ENCODE results near the gene KAT7.

The KAT7 gene

GRCh38 chr17:49760932-49761558 is 27.4 kb upstream of the KAT7 start:
- no peak for DNase-seq

GRCh38 chr17:49762151-49762941 is 26.1 kb upstream of the KAT7 start:
- no peak for DNase-seq

GRCh38 chr17:49763735-49764558 is 24.5 kb upstream of the KAT7 start, which contains the start of gene FAM117A:
FAM117A (minus strand) TSS chr17:49764131; CDS start chr17:49764087, 44 bp downstream.
- peak; percentile 100 for DNase-seq

GRCh38 chr17:49764559-49765180 is 23.8 kb upstream of the KAT7 start:
- no peak for DNase-seq

GRCh38 chr17:49766918-49767530 is 21.5 kb upstream of the KAT7 start:
- no peak for DNase-seq

GRCh38 chr17:49775546-49776260 is 12.8 kb upstream of the KAT7 start:
- no peak for DNase-seq

GRCh38 chr17:49776551-49777300 is 11.8 kb upstream of the KAT7 start:
- no peak for DNase-seq

GRCh38 chr17:49777563-49777962 is 10.9 kb upstream of the KAT7 start:
- DNase-seq: no peak

GRCh38 chr17:49779156-49779738 is 9.2 kb upstream of the KAT7 start:
- no peak for DNase-seq

GRCh38 chr17:49779739-49780231 is 8.7 kb upstream of the KAT7 start:
- no peak for DNase-seq

- no peak for DNase-seq
Observed at GRCh38 chr17:49783071-49783715, 5.3 kb upstream of the KAT7 start.

- no peak for DNase-seq
Observed at GRCh38 chr17:49783791-49784190, 4.7 kb upstream of the KAT7 start.

GRCh38 chr17:49784636-49785035 is 3.8 kb upstream of the KAT7 start:
- DNase-seq: no peak

- no peak for DNase-seq
Observed at GRCh38 chr17:49787884-49788477, 500 bp upstream of the KAT7 start.

GRCh38 chr17:49789243-49789578 is 730 bp downstream of the KAT7 start:
- no peak for DNase-seq

- no peak for DNase-seq
Observed at GRCh38 chr17:49793309-49793708, 4.8 kb downstream of the KAT7 start.

- no peak for DNase-seq
Observed at GRCh38 chr17:49795372-49795771, 6.9 kb downstream of the KAT7 start.

- no peak for DNase-seq
Observed at GRCh38 chr17:49798182-49798581, 9.7 kb downstream of the KAT7 start.

GRCh38 chr17:49798738-49799137 is 10.3 kb downstream of the KAT7 start:
- DNase-seq: no peak

- DNase-seq: no peak
Observed at GRCh38 chr17:49809056-49809455, 20.6 kb downstream of the KAT7 start.

Measured in NCI-H774 (cell line).